Upper lobe of left lung (tissue), 6 donors: ENCODE data around the gene COMMD10. TPM values are rescaled to one million over a fixed set of nuclear protein-coding genes. Genes with fewer than 3 reads are reported as not detected.

Experiments used
- ATAC-seq, 2 donors: fragments of 200-7000 bp; cut with Tn5 transposase; one replicate each; pipeline ENCODE4 v1.9.1; 2022; ENCODE audit warnings: mild to moderate bottlenecking in 2 of 2, moderate library complexity in 2 of 2; ENCODE audit not compliant: low FRiP score in 2 of 2
- DNase-seq, 2 donors: peaks; one replicate each; pipeline ENCODE4 v3.0.0-alpha.2; 2019 to 2020
- H3K27ac ChIP-seq, 4 donors: fragments of 200-600 bp; sonication (generic); one replicate each; pipeline ENCODE4 v1.5.1; 2016 to 2019
- H3K27me3 ChIP-seq, 4 donors: fragments of 200-600 bp; sonication (generic); one replicate each; pipeline ENCODE4 v1.5.1; 2017 to 2019
- H3K36me3 ChIP-seq, 4 donors: fragments of 200-600 bp; sonication (generic); one replicate each; pipeline ENCODE4 v1.5.1; 2016 to 2019
- H3K4me1 ChIP-seq, 4 donors: fragments of 200-600 bp; sonication (generic); one replicate each; pipeline ENCODE4 v1.5.1; 2018 to 2019
- H3K4me3 ChIP-seq, 4 donors: fragments of 200-600 bp; sonication (generic); one replicate each; pipeline ENCODE4 v1.5.1; 2017 to 2019; ENCODE audit warnings: mild to moderate bottlenecking in 2 of 4, moderate library complexity in 1 of 4
- H3K9me3 ChIP-seq, 4 donors: fragments of 200-600 bp; sonication (generic); one replicate each; pipeline ENCODE4 v1.5.1; 2018 to 2019
- EP300 ChIP-seq, 4 donors: sonication (generic); formaldehyde crosslinking; IDR thresholded peaks; one replicate each; pipeline ENCODE4 v1.5.1; 2017; ENCODE audit warnings: antibody characterized with exemption in 4 of 4, control low read depth in 2 of 4
- POLR2A ChIP-seq, 4 donors: fragments of 450-650 bp; IDR thresholded peaks; one replicate each; pipeline ENCODE4 v1.5.1; 2016 to 2017; ENCODE audit warnings: antibody characterized with exemption in 4 of 4, mild to moderate bottlenecking in 2 of 4
- POLR2AphosphoS5 ChIP-seq, 2 donors: sonication (generic); formaldehyde crosslinking; IDR thresholded peaks; one replicate each; pipeline ENCODE4 v1.5.1; 2017; ENCODE audit warnings: antibody characterized with exemption in 2 of 2
- WGBS, 2 donors: methylation state at CpG; one replicate each; pipeline ENCODE4 v1.1.5; 2017 to 2018; 5-methylcytosine and 5-hydroxymethylcytosine counted together
- total RNA-seq, 6 donors: library from RNA; depleted of rRNA in 4 of 6; stranded (reverse); fragments of >200 nt in 4 of 6; gene quantifications; one replicate each; pipeline versions ENCODE4 v1.1.0 to v1.2.1, GENCODE V29; 2016 to 2021
- TF ChIP-seq, protein P1 (sequence below), 6 experiments: fragments of 450-650 bp in 4 of 6; fragments of 200-600 bp in 2 of 6; sonication (generic) in 2 of 6; IDR thresholded peaks; one replicate each; pipeline ENCODE4 v1.5.1; 2016 to 2019; ENCODE audit warnings: antibody characterized with exemption in 6 of 6
- donor health status: DM: no; HTN: no; CAD: no; lungs with moderate emphysema.
- donor health status: DM: no; HTN: yes; CAD: no; lungs with severe emphysema.

The COMMD10 gene
- total RNA-seq, 6 donors from 2014 or later = 16.5 to 49.2 (median 25.4) TPM

DNA sequence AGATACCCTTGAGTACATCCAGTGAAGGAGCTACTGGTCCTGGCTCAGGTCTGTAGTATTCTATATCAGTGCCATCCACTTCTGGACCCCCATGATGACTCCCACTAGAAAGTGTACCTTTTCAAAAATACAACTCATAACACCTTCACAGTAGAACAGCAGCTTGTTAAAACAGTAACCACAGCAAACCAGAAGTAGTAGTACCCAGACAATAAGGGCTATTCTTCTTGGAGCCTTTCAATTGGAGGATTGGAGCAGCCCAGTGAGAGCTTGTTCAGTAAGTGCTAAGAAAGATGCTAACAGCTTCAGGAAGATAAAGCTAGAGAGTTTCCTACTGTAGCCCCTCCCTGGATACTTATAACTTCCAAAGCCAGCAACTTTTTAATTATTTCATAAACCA, 42.5 kb upstream of the COMMD10 start:
- ATAC-seq (no peak), DNase-seq (no peak)
- Histone ChIP-seq H3K27me3 (no peaks in the 10 kb centered on the region), H3K9me3 (no peaks in the 10 kb centered on the region), H3K27ac (no peak overlapping the region), H3K4me1 (no peaks in the 10 kb centered on the region), H3K4me3 (no peak overlapping the region), H3K36me3 (no peaks in the 10 kb centered on the region)
- TF ChIP-seq EP300 (IDR thresholded peaks at IDR 0.05) (no peak), POLR2A (IDR thresholded peaks at IDR 0.05) (no peak), POLR2AphosphoS5 (IDR thresholded peaks at IDR 0.05) (no peak)
- TF ChIP-seq, protein P1, sequence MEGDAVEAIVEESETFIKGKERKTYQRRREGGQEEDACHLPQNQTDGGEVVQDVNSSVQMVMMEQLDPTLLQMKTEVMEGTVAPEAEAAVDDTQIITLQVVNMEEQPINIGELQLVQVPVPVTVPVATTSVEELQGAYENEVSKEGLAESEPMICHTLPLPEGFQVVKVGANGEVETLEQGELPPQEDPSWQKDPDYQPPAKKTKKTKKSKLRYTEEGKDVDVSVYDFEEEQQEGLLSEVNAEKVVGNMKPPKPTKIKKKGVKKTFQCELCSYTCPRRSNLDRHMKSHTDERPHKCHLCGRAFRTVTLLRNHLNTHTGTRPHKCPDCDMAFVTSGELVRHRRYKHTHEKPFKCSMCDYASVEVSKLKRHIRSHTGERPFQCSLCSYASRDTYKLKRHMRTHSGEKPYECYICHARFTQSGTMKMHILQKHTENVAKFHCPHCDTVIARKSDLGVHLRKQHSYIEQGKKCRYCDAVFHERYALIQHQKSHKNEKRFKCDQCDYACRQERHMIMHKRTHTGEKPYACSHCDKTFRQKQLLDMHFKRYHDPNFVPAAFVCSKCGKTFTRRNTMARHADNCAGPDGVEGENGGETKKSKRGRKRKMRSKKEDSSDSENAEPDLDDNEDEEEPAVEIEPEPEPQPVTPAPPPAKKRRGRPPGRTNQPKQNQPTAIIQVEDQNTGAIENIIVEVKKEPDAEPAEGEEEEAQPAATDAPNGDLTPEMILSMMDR (IDR thresholded peaks at IDR 0.05) = no peak

DNA sequence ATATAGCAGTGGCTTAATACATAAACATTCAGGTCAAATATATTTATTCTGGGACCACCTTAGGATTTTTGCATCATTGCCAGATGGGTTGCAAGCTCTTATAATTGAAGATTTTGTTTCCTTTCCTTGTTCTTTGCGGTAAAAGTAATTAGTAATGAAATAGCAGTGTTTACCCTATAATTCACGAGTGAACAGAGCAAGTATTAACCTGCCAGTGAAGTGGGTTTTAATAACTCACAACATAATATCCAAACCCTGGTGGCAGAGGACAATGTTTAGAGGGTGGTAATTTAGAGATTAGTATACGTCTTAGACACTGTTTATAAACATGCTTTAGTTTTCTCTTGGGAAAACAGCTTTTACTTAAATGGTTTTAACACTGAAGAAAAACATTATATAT, 40.8 kb upstream of the COMMD10 start:
- no peaks in the 10 kb centered on the region for H3K27me3 ChIP-seq
- TF ChIP-seq EP300 (IDR thresholded peaks at IDR 0.05) = no peak
- TF ChIP-seq POLR2AphosphoS5 (IDR thresholded peaks at IDR 0.05) = no peak
- no peak for TF ChIP-seq POLR2A (IDR thresholded peaks at IDR 0.05)
- TF ChIP-seq, protein P1 (IDR thresholded peaks at IDR 0.05) = no peak
- WGBS, 2 donors = 58 to 66% methylated on average over 3 of the region's 3 CpGs
- H3K4me3 ChIP-seq = no peak overlapping the region
- H3K27ac ChIP-seq = no peak overlapping the region
- DNase-seq (no peak), ATAC-seq (no peak)
- H3K9me3 ChIP-seq = no peaks in the 10 kb centered on the region
- no peaks in the 10 kb centered on the region for H3K4me1 ChIP-seq
- no peaks in the 10 kb centered on the region for H3K36me3 ChIP-seq

DNA sequence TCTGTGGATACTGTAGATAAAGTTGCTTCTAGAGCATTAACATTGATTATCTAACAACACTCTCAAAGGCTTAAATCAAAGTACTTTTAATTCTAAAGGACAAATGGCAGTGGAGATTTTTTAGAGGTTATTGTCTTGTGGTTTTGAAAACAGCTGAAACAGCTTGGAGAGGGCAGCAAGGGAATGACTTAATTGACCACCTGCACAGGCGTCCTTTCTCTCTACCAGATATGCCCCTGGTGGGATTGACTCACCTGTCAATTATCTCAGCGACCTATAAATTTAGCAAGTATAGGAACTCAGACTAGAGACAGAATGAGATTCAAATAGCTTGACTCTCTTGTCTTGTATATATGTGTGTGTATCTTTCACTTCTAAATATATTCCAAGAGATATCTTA, 39.0 kb upstream of the COMMD10 start:
- TF ChIP-seq POLR2A (IDR thresholded peaks at IDR 0.05) (no peak), EP300 (IDR thresholded peaks at IDR 0.05) (no peak), POLR2AphosphoS5 (IDR thresholded peaks at IDR 0.05) (no peak)
- TF ChIP-seq, protein P1 (IDR thresholded peaks at IDR 0.05) = no peak
- Histone ChIP-seq H3K27ac (no peak overlapping the region), H3K4me3 (no peak overlapping the region), H3K27me3 (no peaks in the 10 kb centered on the region), H3K36me3 (no peaks in the 10 kb centered on the region), H3K9me3 (no peaks in the 10 kb centered on the region), H3K4me1 (no peaks in the 10 kb centered on the region)
- DNase-seq = no peak
- ATAC-seq = no peak
- WGBS, 2 donors = 81 to 86% methylated on average over 2 of the region's 2 CpGs

DNA sequence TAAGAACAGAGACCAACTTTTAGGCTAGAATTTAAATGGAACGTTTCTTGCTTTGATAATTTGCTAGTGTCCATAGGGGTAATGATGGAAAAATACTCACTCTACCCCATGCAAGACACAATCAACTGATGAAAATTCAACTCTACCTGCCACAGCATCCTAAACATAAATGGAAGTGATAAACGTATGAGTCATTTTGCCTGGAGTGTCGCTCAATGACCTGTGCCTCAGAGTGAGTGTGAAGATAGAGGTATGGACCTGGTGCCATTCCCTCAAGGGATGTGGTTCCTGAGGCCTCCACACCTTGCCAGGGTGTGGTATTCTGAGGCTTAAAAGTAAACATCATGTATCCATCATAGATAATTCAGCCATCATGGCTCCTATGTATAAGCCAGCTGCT, 38.6 kb upstream of the COMMD10 start:
- WGBS, 2 donors = 84 to 87% methylated on average over 3 of the region's 3 CpGs
- no peak for TF ChIP-seq POLR2A (IDR thresholded peaks at IDR 0.05)
- TF ChIP-seq POLR2AphosphoS5 (IDR thresholded peaks at IDR 0.05) = no peak
- TF ChIP-seq, protein P1 (IDR thresholded peaks at IDR 0.05) = no peak
- no peak for TF ChIP-seq EP300 (IDR thresholded peaks at IDR 0.05)
- DNase-seq = no peak

DNA sequence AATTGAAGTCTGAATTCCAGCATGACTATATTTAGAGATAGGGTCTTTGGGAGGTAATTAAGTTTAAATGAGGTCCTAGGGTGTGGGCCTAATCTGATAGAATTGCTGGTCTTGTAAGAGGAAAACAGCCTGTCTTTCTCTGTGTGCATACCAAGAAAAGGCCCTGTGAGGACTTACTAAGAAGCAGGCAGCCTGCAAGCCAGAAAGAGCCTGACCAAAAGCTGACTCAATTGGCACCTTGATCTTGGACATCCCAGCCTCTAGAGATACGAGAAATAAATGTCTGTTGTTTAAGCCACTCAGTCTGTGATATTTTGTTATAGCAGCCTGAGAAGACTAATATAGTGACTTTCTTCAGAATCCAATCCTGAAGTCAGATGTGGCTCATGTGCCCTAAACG, 38.0 kb upstream of the COMMD10 start:
- Histone ChIP-seq H3K27me3 (no peaks in the 10 kb centered on the region), H3K9me3 (no peaks in the 10 kb centered on the region), H3K27ac (no peak overlapping the region), H3K36me3 (no peaks in the 10 kb centered on the region), H3K4me1 (no peaks in the 10 kb centered on the region), H3K4me3 (no peak overlapping the region)
- DNase-seq (no peak), ATAC-seq (no peak)
- no peak for TF ChIP-seq POLR2AphosphoS5 (IDR thresholded peaks at IDR 0.05)
- TF ChIP-seq POLR2A (IDR thresholded peaks at IDR 0.05) = no peak
- TF ChIP-seq EP300 (IDR thresholded peaks at IDR 0.05) = no peak
- TF ChIP-seq, protein P1 (IDR thresholded peaks at IDR 0.05) = no peak
- 78 to 97% methylated on average over 2 of the region's 2 CpGs for WGBS, 2 donors

More for the DNA sequence above, 38.6 kb upstream of the COMMD10 start:
- no peaks in the 10 kb centered on the region for H3K4me1 ChIP-seq
- no peak for ATAC-seq
- H3K27ac ChIP-seq = no peak overlapping the region
- no peak overlapping the region for H3K4me3 ChIP-seq
- no peaks in the 10 kb centered on the region for H3K9me3 ChIP-seq
- no peaks in the 10 kb centered on the region for H3K27me3 ChIP-seq
- no peaks in the 10 kb centered on the region for H3K36me3 ChIP-seq
